Esophagus squamous epithelium (tissue), 4 donors: Measurements from ENCODE around the gene S100A3.

ENCODE experiments used
- POLR2A ChIP-seq, 4 donors: fragments of 450-650 bp; IDR thresholded peaks; one replicate each; pipeline ENCODE4 v1.6.1; 2017; ENCODE audit warnings: antibody characterized with exemption in 4 of 4, mild to moderate bottlenecking in 4 of 4, moderate library complexity in 3 of 4
- TF ChIP-seq, protein P1 (sequence below), 6 experiments: fragments of 450-650 bp in 4 of 6; fragments of 200-600 bp in 2 of 6; sonication (generic) in 2 of 6; IDR thresholded peaks; one replicate each; pipeline ENCODE4 v1.5.1; 2016 to 2019; ENCODE audit warnings: antibody characterized with exemption in 6 of 6, mild to moderate bottlenecking in 4 of 6, moderate library complexity in 4 of 6

DNA sequence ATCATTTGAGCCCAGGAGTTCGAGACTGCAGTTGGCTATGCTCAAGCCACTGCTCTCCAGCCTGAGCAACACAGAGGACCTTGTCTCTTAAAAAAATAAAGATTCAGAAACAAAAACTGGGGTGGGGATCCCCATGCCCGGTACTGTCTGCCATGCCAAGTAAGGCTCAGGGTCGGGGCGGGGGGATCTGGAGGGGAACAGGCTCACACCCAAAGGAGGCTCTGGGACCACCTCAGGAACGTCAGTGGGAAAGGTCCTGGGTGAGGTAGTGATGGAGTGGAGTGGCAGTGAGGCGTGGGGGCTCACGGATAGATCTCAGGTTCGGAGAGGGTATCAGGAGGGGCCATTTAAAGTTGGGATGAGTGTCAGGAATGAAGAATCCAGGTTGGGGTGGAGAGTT lies 2.7 kb downstream of the S100A3 start:
- TF ChIP-seq, protein P1, sequence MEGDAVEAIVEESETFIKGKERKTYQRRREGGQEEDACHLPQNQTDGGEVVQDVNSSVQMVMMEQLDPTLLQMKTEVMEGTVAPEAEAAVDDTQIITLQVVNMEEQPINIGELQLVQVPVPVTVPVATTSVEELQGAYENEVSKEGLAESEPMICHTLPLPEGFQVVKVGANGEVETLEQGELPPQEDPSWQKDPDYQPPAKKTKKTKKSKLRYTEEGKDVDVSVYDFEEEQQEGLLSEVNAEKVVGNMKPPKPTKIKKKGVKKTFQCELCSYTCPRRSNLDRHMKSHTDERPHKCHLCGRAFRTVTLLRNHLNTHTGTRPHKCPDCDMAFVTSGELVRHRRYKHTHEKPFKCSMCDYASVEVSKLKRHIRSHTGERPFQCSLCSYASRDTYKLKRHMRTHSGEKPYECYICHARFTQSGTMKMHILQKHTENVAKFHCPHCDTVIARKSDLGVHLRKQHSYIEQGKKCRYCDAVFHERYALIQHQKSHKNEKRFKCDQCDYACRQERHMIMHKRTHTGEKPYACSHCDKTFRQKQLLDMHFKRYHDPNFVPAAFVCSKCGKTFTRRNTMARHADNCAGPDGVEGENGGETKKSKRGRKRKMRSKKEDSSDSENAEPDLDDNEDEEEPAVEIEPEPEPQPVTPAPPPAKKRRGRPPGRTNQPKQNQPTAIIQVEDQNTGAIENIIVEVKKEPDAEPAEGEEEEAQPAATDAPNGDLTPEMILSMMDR (IDR thresholded peaks at IDR 0.05), result no peak
- no peak for TF ChIP-seq POLR2A (IDR thresholded peaks at IDR 0.05)
